Measurements from ENCODE around the gene ADRB2.

GRCh38 chr5:148842161-148842560 lies 15.8 kb downstream of the ADRB2 start:
- TF ChIP-seq CTCF (IDR thresholded peaks at IDR 0.05; ENCODE audit: low read length) = no peak
- TF ChIP-seq EZH2 (IDR thresholded peaks at IDR 0.05; ENCODE audit: borderline replicate concordance, low read length) = no peak
